Measurements from ENCODE around the gene AUTS2. TPM values are rescaled to one million over a fixed set of nuclear protein-coding genes. Genes with fewer than 3 reads are reported as not detected.

Gene AUTS2
- total RNA-seq, 1 experiment from 2014 or later: 50.0 TPM

GRCh38 chr7:69789563-69789962 lies 191.3 kb downstream of the AUTS2 start (continued):
- TF ChIP-seq ATF2 (CRISPR knock-in tag; IDR thresholded peaks at IDR 0.05; ENCODE audit: borderline replicate concordance, low read depth) (no peak), RORB (CRISPR knock-in tag; IDR thresholded peaks at IDR 0.05) (no peak), NFE2L1 (CRISPR knock-in tag; IDR thresholded peaks at IDR 0.05) (no peak), TEAD4 (CRISPR knock-in tag; IDR thresholded peaks at IDR 0.05) (no peak), CDX4 (CRISPR knock-in tag; IDR thresholded peaks at IDR 0.05; ENCODE audit: borderline replicate concordance) (no peak)

GRCh38 chr7:69790977-69791724 lies 192.9 kb downstream of the AUTS2 start:
- Mint-ChIP-seq H3K4me3 (no peak overlapping the region), H3K27me3 (ENCODE audit: low read depth) (peaks cover 13% of the 10 kb centered on the region), H3K4me1 (peaks cover 13% of the 10 kb centered on the region), H3K36me3 (no peaks in the 10 kb centered on the region), H3K27ac (no peak overlapping the region), H3K9me3 (no peaks in the 10 kb centered on the region)
- TF ChIP-seq ZNF416 (CRISPR knock-in tag; IDR thresholded peaks at IDR 0.05): no peak
- no peak for TF ChIP-seq ZMAT4 (CRISPR knock-in tag; IDR thresholded peaks at IDR 0.05)
- no peak for TF ChIP-seq NFYB (CRISPR knock-in tag; conservative IDR thresholded peaks at IDR 0.05; ENCODE audit: low read depth)
- ChIA-PET POLR2A (interaction anchor here (0.7 kb wide), 1 partner anchor 135 kb away, joined by 3 read pairs; no protein-coding TSS in a partner anchor), CTCF (interaction anchor here (0.6 kb wide), 1 partner anchor 102 kb away, joined by 3 read pairs; no protein-coding TSS in a partner anchor)
- DNase-seq (ENCODE audit: low spot score): no peak
- no peak for ATAC-seq

- no peak overlapping the region for H3K4me3 Mint-ChIP-seq
- ATAC-seq (no peak), DNase-seq (ENCODE audit: low spot score) (no peak)
- peaks cover 10% of the 10 kb centered on the region for H3K27me3 Mint-ChIP-seq (ENCODE audit: low read depth)
- no peaks in the 10 kb centered on the region for H3K9me3 Mint-ChIP-seq
- H3K36me3 Mint-ChIP-seq: no peaks in the 10 kb centered on the region
- ChIA-PET POLR2A (interaction anchor here (0.7 kb wide), 1 partner anchor 136 kb away, joined by 3 read pairs; no protein-coding TSS in a partner anchor), CTCF (interaction anchor here (0.6 kb wide), 1 partner anchor 102 kb away, joined by 3 read pairs; no protein-coding TSS in a partner anchor)
- no peak overlapping the region for H3K27ac Mint-ChIP-seq
- TF ChIP-seq ZNF423 (CRISPR knock-in tag; IDR thresholded peaks at IDR 0.05): no peak
- no peak for TF ChIP-seq MYBL2 (CRISPR knock-in tag; IDR thresholded peaks at IDR 0.05)
- TF ChIP-seq CREB1 (CRISPR knock-in tag; IDR thresholded peaks at IDR 0.05): no peak
- TF ChIP-seq E2F4 (CRISPR knock-in tag; IDR thresholded peaks at IDR 0.05; ENCODE audit: borderline replicate concordance, low read depth): no peak
- no peak for TF ChIP-seq FOXK1 (CRISPR knock-in tag; IDR thresholded peaks at IDR 0.05)
- H3K4me1 Mint-ChIP-seq: peaks cover 13% of the 10 kb centered on the region
Measured at GRCh38 chr7:69791739-69792138, 193.5 kb downstream of the AUTS2 start.

GRCh38 chr7:69795932-69796331 lies 197.7 kb downstream of the AUTS2 start:
- H3K9me3 Mint-ChIP-seq: no peaks in the 10 kb centered on the region
- H3K36me3 Mint-ChIP-seq: no peaks in the 10 kb centered on the region
- ChIA-PET POLR2A (no interaction called here), CTCF (interaction anchor here (0.6 kb wide), 1 partner anchor 73 kb away, joined by 3 read pairs; no protein-coding TSS in a partner anchor)
- DNase-seq (ENCODE audit: low spot score): no peak
- H3K27ac Mint-ChIP-seq: no peak overlapping the region
- no peak overlapping the region for H3K4me3 Mint-ChIP-seq
- H3K27me3 Mint-ChIP-seq (ENCODE audit: low read depth): 0 out of 2 replicates have a peak, but pooled peaks cover 6% of the 10 kb centered on the region
- no peak for ATAC-seq
- peaks cover 13% of the 10 kb centered on the region for H3K4me1 Mint-ChIP-seq
- TF ChIP-seq ZNF532 (CRISPR knock-in tag; IDR thresholded peaks at IDR 0.05; ENCODE audit: borderline replicate concordance): no peak
- no peak for TF ChIP-seq TEAD1 (CRISPR knock-in tag; IDR thresholded peaks at IDR 0.05)
- TF ChIP-seq NR2C2 (CRISPR knock-in tag; IDR thresholded peaks at IDR 0.05): no peak
- no peak for TF ChIP-seq ZNF512 (CRISPR knock-in tag; IDR thresholded peaks at IDR 0.05; ENCODE audit: borderline replicate concordance)
- no peak for TF ChIP-seq SMAD4 (CRISPR knock-in tag; IDR thresholded peaks at IDR 0.05)
- no peak for TF ChIP-seq GABPB1 (CRISPR knock-in tag; IDR thresholded peaks at IDR 0.05)
